C4-2B (cell line): ENCODE data around the gene MAP1S.

Experiments
- H3K27ac ChIP-seq: fragments of 450-650 bp; 2 replicates; pipeline ENCODE4 v1.5.1; 2017
- CTCF ChIP-seq: fragments of 450-650 bp; conservative IDR thresholded peaks from 2 replicates; pipeline ENCODE4 v1.5.1; 2017; ENCODE audit warnings: mild to moderate bottlenecking
- ZFX ChIP-seq: fragments of 450-650 bp; IDR thresholded peaks from 2 replicates; pipeline ENCODE4 v1.6.1; 2017

Gene MAP1S

GRCh38 chr19:17718947-17719711, at the start of gene MAP1S:
Gene MAP1S (plus strand): TSS chr19:17719480. CDS start chr19:17719503, 23 bp downstream.
- peak within 1 kb of the TSS; percentile 78 for H3K27ac ChIP-seq
- TF ChIP-seq CTCF (no peak), ZFX (no peak)

- H3K27ac ChIP-seq: no peak overlapping the region
- TF ChIP-seq ZFX (no peak), CTCF (no peak)
Measured at GRCh38 chr19:17671906-17672305, 47.4 kb upstream of the MAP1S start.

GRCh38 chr19:17673937-17674799, 45.1 kb upstream of the MAP1S start:
- TF ChIP-seq ZFX: no peak
- no peak for TF ChIP-seq CTCF
- H3K27ac ChIP-seq: no peak overlapping the region

- H3K27ac ChIP-seq: no peak overlapping the region
- TF ChIP-seq CTCF (no peak), ZFX (no peak)
Measured at GRCh38 chr19:17676295-17676694, 43.0 kb upstream of the MAP1S start.

- no peak for TF ChIP-seq ZFX
- TF ChIP-seq CTCF: no peak; the same call in 1 of the 2 replicates
- H3K27ac ChIP-seq: no peak overlapping the region
Measured at GRCh38 chr19:17677002-17677401, 42.3 kb upstream of the MAP1S start.

GRCh38 chr19:17678836-17679235, 40.4 kb upstream of the MAP1S start:
- TF ChIP-seq ZFX: no peak
- TF ChIP-seq CTCF: no peak
- no peak overlapping the region for H3K27ac ChIP-seq
